Renal cortex interstitium (tissue), 11 donors: ENCODE results near the gene EOMES. TPM values are rescaled to one million over a fixed set of nuclear protein-coding genes. Genes with fewer than 3 reads are reported as not detected.

Experiments
- DNase-seq, 11 donors: peaks; one replicate each; pipeline ENCODE4 v3.0.0-alpha.2; 2013; ENCODE audit warnings: low read depth in 9 of 11, low spot score in 4 of 11; ENCODE audit errors: extremely low read depth in 1 of 11
- polyA plus RNA-seq, 3 donors: library from polyadenylated mRNA; unstranded; fragments of 120-200 nt; gene quantifications; one replicate each; pipeline ENCODE4 v1.2.1, GENCODE V29; 2013; ENCODE audit not compliant: insufficient read length in 3 of 3

Gene EOMES
- polyA plus RNA-seq, 3 donors, result 0.05 to 0.16 (median 0.12) TPM

- DNase-seq, result no peak
Measured at GRCh38 chr3:27695636-27696035, 26.5 kb downstream of the EOMES start.

DNA sequence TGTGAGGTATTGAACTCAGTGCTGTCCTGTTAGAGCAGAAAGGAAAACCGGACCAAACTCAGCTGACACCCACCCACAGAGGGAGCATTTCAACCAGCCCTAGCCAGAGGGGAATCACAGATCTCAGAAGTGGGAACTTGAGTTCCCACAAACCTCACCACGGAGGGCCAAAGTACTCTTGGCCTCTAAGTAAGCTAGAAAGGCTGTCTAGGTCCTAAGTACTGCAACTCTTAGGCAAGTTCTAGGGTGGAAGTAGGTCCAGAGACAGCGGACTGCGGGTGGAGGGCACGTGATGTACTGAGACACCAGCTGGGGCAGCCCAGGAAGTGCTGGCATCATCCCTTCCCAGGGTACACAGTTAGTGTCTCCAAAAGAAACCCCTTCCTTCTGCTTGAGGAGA lies 34.1 kb downstream of the EOMES start:
- no peak for DNase-seq

- no peak for DNase-seq
Measured at GRCh38 chr3:27686642-27687041, 35.5 kb downstream of the EOMES start.

- no peak for DNase-seq
Measured at GRCh38 chr3:27685474-27685873, 36.6 kb downstream of the EOMES start.

- DNase-seq, result no peak
Measured at GRCh38 chr3:27684302-27684701, 37.8 kb downstream of the EOMES start.

GRCh38 chr3:27681249-27681748 lies 40.8 kb downstream of the EOMES start:
- DNase-seq, result peak in 10 of 11 donors; percentile 43 to 66 (median 50)

DNA sequence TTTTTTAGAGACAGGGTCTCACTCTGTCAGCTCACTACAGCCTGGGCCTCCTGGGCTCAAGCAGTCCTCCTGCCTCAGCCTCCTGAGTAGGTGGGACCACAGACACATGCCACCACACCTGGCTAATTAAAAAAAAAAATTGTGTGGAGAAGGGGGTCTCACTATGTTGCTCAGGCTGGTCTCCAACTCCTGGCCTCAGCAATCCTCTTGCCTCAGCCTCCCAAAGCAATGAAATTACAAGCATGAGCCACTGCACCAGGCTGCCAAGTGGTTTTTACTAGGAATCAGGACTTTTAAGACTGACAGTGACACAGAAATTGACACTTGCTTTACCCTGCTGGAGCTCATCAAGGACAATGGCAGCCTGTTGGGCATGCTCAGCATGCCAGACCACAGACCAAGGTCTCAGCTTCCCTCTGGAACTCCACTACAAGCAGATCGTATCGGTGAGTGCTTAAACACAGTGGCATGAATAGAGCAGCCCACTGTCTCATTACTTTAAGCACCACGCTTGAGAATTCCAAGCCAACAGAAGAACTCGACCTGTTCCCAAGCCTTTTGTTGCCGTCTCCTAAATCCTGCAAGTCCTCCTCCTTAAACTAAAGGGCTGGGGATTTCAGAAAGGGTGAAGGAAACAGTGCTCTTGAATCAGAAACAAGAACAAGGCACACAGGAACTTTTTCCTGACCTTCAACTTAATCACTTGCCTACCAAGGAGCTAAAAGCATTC lies 41.4 kb downstream of the EOMES start:
- DNase-seq, result peak in 1 of 11 donors; percentile 9

DNA sequence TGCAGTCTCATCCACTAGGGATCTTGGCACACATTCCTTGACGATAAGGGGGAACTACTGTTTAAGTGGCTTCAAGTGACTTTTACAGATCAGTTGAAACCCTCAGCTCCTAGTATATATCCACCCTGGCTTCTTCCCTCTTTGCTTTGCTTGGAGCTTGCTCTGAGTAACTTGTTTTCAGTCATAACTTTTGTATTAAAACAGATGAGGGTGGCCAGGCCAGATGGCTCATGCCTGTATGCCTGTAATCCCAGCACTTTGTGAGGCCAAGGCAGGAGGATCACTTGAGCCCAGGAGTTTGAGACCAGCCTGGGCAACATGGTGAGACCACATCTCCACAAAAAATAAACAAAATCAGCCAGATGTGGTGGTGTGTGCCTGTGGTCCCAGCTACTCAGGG lies 42.4 kb downstream of the EOMES start:
- no peak for DNase-seq

DNA sequence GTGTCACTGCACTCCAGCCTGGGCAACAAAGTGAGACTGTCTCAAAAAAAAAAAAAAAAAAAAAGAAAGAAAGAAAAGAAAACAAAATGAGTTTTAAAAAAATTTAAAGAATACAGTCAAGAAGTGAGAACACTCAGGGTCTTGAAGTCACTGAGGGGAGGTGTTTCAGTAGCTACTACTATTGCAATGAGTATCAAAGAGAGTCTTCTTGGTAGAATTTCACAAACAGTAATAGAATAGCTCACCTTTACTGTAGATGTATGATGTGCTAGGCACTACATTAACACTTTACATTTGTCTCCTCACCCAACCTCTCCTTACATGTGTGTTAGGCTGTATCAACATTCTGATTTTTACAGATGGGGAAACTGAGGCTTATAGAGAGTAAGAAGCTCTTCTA lies 43.9 kb downstream of the EOMES start:
- DNase-seq, result no peak

DNA sequence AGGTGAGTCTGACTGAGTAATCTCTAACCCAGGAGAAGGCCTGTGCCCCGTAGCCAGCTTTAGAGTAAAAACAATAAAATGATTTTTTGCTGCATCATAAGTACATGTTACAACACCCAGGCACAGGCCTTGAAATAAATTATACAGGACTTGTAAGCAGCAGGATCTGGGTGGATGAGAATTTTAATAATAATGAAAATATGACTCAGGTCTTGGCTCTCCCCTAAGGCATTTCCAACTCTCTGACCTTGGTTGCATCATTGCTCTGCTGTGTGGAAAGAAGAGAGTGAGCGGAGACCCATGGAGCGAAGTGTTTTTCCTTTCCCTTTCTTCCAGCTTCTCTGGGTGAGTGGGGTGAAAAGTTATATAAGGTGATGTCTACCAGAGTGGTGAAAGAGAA lies 44.6 kb downstream of the EOMES start:
- DNase-seq, result no peak

DNA sequence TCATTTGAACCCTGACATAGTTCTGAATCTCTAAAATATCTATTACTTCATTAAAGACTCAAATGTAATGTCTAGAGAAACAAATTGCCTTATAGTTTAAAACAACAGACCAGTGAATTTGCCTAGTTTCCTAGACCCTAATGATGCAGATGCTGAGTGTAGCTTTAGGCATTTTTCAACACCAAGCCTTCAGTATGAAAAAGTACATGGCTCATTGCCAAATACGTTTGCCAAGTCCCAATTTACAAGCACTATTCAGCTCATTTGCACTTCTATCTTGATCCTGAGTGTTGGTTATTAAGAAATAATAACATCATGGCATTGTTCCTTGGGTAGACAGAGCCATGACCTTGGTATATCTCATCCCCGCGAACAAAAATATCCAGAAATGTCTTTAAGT lies 46.8 kb downstream of the EOMES start:
- no peak for DNase-seq

DNA sequence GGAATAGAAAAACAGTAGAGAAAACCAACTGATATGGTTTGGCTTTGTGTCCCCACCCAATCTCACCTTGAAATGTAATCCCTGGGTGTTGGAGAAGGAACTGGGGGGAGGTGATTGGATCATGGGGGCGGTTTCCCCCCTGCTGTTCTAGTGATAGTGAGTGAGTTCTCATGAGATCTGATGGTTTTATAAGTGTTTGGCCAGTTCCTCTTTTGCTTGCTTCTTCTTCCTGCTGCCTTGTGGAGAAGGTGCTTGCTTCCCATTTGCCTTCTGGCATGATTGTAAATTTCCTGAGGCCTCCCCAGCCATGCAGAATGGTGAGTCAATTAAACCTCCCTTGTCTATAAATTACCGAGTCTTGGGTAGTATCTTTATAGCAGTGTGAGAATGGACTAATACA lies 48.4 kb downstream of the EOMES start:
- DNase-seq, result no peak

- no peak for DNase-seq
Measured at GRCh38 chr3:27671101-27671500, 51.0 kb downstream of the EOMES start.

DNA sequence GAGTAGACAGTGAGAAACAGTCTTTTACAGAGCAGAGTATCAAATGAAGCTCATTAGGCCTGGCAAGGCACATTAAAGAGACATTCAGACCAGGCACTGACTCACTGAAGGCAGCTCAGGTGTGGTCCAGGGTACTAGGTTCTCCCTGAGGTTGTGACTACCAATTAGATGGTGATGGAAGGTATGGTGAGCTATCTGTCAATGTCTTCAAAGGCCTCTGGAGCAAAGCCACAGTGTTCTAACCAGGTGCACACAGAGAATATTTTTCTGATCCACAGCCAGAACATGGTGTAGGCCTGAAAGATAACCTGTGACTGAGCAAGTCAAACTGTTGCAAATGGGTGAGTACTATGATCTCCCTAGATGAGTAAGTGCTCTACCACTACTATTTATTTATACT lies 51.5 kb downstream of the EOMES start:
- no peak for DNase-seq

DNA sequence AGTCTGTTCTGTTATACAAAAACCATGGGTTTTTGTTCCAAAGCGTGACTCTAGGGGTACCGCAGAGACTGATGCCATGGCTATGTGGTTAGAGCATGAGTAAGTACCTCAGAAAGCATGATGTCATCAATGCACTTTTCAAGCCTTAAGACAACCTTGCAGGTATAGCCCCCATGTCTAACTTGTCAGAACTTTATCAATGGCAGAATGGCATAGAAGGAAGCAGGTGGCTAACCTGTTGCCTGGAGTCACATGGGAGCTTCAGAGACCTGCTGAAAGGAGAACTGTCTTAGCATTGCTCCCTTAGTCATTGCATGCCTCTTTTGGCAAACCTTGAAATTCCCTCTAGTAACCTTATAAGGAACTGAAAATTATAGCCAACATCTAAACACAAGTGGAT lies 52.5 kb downstream of the EOMES start:
- DNase-seq, result no peak

DNA sequence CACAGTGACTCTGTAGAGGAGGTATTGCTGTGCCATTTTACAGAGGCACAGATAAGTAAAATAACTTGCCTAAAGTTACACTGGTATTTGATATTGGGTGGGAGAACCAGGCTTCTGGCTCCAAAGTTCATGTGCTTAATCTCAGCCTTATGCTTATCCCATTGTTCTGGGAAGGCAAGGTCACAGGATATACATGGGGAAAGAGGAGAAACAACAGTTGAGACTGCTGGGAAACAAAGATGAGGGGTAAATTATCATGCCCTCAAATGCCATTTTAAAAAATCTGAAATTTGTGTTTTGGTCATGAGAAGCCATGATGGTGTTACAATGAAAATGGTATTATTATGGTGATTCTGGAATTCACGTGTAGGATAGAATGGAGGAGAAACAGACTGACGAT lies 54.4 kb downstream of the EOMES start:
- DNase-seq, result no peak

DNA sequence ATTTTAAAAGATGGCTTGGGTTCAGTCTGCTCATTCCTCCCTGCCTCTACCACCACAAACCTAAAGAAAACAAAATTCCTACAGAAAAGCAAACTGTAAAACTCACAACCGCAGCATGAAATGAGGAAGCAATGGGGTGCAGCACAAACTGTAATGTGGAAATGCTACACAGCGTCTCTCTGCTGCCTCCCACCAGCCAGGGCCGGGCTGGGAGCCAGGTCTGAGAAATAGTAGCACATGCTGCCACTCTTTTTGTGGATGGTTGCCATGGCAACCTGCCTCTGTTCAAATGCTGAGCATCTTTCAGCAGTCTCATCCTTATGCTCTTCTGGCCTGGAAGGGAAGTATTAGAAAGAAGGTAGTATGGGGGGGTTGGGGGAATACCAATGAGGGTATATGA lies 55.4 kb downstream of the EOMES start:
- DNase-seq, result peak in 2 of 11 donors; percentile 11 to 38

DNA sequence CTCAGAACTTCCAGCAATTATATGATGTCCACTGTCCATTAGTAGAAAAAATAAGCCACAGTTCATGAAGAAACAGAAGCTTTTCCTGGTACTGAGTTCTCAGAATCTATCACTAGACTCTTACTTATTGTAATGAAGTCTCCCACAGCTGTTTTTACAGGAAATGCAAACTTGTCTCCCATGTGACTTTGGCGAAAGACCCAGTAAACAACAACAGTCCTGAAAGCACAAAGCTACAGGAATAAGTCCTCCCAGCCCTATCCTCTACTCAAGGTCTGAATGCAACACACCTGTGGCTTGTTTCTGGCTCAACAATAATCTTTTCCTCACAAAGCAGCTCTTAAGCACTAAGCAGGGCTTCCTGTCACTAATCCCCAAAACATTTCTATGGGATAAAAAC lies 55.9 kb downstream of the EOMES start:
- no peak for DNase-seq
